Endothelial cell of umbilical vein (primary cell): ENCODE data around the gene KIR2DL1. TPM values are rescaled to one million over a fixed set of nuclear protein-coding genes. Genes with fewer than 3 reads are reported as not detected.

Source experiments
- BruUV-seq: library from RNA; stranded (reverse); fragments of 400-500 nt; replicated peaks from 2 replicates; lab custom pipeline; 2021; lab: Mats Ljungman, UMichigan
- CTCF ChIA-PET: fragments of 300-600, 350-600 bp; sonication (Branson Sonifier 250); formaldehyde crosslinking; loops from one replicate; lab custom pipeline; 2021; ENCODE audit warnings: antibody characterized with exemption, inconsistent platforms; lab: Charles Lee
- POLR2A ChIA-PET: fragments of 300-600, 350-600 bp; sonication (Branson Sonifier 250); formaldehyde crosslinking; loops from one replicate; lab custom pipeline; 2021; ENCODE audit warnings: antibody characterized with exemption, inconsistent platforms; lab: Charles Lee
- DNase-seq: peaks from one replicate; pipeline ENCODE4 v3.0.0-alpha.2; 2011; ENCODE audit warnings: low read depth, low spot score
- FAIRE-seq: peaks from 2 replicates; lab custom pipeline; 2011; peaks lifted over from hg19 to GRCh38; lab: Jason Lieb, UNC
- H2AFZ ChIP-seq: 2 replicates; pipeline ENCODE4 v1.6.0; 2012; ENCODE audit warnings: low read depth, low read length, control low read depth, inconsistent platforms
- H3K27ac ChIP-seq: 2 replicates; pipeline ENCODE4 v1.5.1; 2011; ENCODE audit warnings: low read depth, mild to moderate bottlenecking, control low read depth, low read length, moderate library complexity; ENCODE audit not compliant: insufficient read depth
- H3K27me3 ChIP-seq, 2 experiments: 2 replicates each; pipeline versions ENCODE4 v1.6.0 to v1.6.1; 2011; ENCODE audit warnings: low read length in 2 of 2, mixed read lengths in 1 of 2; ENCODE audit not compliant: control insufficient read depth in 2 of 2, insufficient read depth in 2 of 2
- H3K36me3 ChIP-seq, 2 experiments: 2 replicates in 1 of 2; 3 replicates in 1 of 2; pipeline ENCODE4 v1.5.1; 2011; ENCODE audit warnings: low read length in 2 of 2, mild to moderate bottlenecking in 1 of 2, moderate library complexity in 1 of 2; ENCODE audit not compliant: control insufficient read depth in 2 of 2, insufficient read depth in 2 of 2; ENCODE audit errors: extremely low read depth in 1 of 2
- H3K4me1 ChIP-seq: 3 replicates; pipeline ENCODE4 v1.5.1; 2011; ENCODE audit warnings: mild to moderate bottlenecking, low read length; ENCODE audit not compliant: control insufficient read depth, insufficient read depth; ENCODE audit errors: extremely low read depth
- H3K4me2 ChIP-seq: 2 replicates; pipeline ENCODE4 v1.6.1; 2011; ENCODE audit warnings: low read length, control low read depth, mixed read lengths; ENCODE audit not compliant: insufficient read depth
- H3K4me3 ChIP-seq, 3 experiments: fragments of 200-600 bp in 1 of 3; sonication (generic), shearing (Covaris generic) in 1 of 3; replicated peaks in 1 of 3; 2 replicates each; pipeline ENCODE4 v1.5.1; 2011 to 2016; ENCODE audit warnings: control low read depth in 3 of 3, low read length in 3 of 3, mild to moderate bottlenecking in 2 of 3, inconsistent platforms in 1 of 3, low read depth in 1 of 3, moderate library complexity in 1 of 3; ENCODE audit not compliant: insufficient read depth in 1 of 3
- H3K79me2 ChIP-seq: 2 replicates; pipeline ENCODE4 v1.6.0; 2012; ENCODE audit warnings: low read length, inconsistent platforms; ENCODE audit not compliant: control insufficient read depth, insufficient read depth
- H3K9ac ChIP-seq: replicated peaks from 2 replicates; pipeline ENCODE3; 2011; ENCODE audit warnings: low read length, control low read depth; ENCODE audit not compliant: insufficient read depth; ENCODE audit errors: extremely low read depth
- H3K9me1 ChIP-seq: replicated peaks from 3 replicates; pipeline ENCODE4 v1.6.0; 2011; ENCODE audit warnings: mild to moderate bottlenecking, low read length; ENCODE audit not compliant: control insufficient read depth, insufficient read depth; ENCODE audit errors: extremely low read depth
- H3K9me3 ChIP-seq: replicated peaks from 2 replicates; pipeline ENCODE4 v1.5.1; 2012; ENCODE audit warnings: low read length, inconsistent platforms; ENCODE audit not compliant: control insufficient read depth, insufficient read depth
- H4K20me1 ChIP-seq: replicated peaks from 2 replicates; pipeline ENCODE3; 2011; ENCODE audit warnings: mild to moderate bottlenecking, low read length; ENCODE audit not compliant: control insufficient read depth, insufficient read depth; ENCODE audit errors: extremely low read depth
- FOS ChIP-seq: IDR thresholded peaks from 2 replicates; pipeline ENCODE4 v1.6.1; 2011; ENCODE audit warnings: mild to moderate bottlenecking, low read length, moderate library complexity, borderline replicate concordance; ENCODE audit not compliant: insufficient read depth
- JUN ChIP-seq: IDR thresholded peaks from 2 replicates; pipeline ENCODE4 v1.6.1; 2011; ENCODE audit warnings: borderline replicate concordance, low read depth; ENCODE audit not compliant: insufficient read length, insufficient read depth
- MYC ChIP-seq: IDR thresholded peaks from one replicate; pipeline ENCODE4 v1.6.1; 2011; ENCODE audit warnings: mild to moderate bottlenecking, low read depth, low read length
- POLR2AphosphoS5 ChIP-seq: IDR thresholded peaks from 2 replicates; pipeline ENCODE4 v1.6.1; 2012; ENCODE audit warnings: low read depth, mild to moderate bottlenecking, control low read depth, low read length, moderate library complexity; ENCODE audit not compliant: insufficient read depth
- dilution Hi-C: fragments of 300-500 bp; cut with MboI; formaldehyde crosslinking; loops from one replicate; pipeline ENCODE4 v1.15.0; 2019; ENCODE audit warnings: low sequenced_read_pairs; ENCODE audit not compliant: extremely low pct_ligation_motif_present
- intact Hi-C: fragments of 100-400 bp; cut with micrococcal nuclease; formaldehyde crosslinking; loops from one replicate; pipeline ENCODE4 v1.10.0; 2022
- polyA plus RNA-seq, 4 experiments: library from polyadenylated mRNA; depleted of rRNA in 3 of 4; stranded (reverse) in 3 of 4; unstranded in 1 of 4; fragments of >200 nt; gene quantifications; 2 replicates each; pipeline versions ENCODE4 v1.2.1 to v1.2.3, GENCODE V29; 2011 to 2012; ENCODE audit warnings: missing spikeins in 1 of 4
- total RNA-seq: library from RNA; stranded (reverse); gene quantifications from 2 replicates; pipeline ENCODE4 v1.2.3, GENCODE V29; 2021
- TF ChIP-seq, protein P1 (sequence below), 2 donors: IDR thresholded peaks; 1 replicate in 1 of 2; 2 replicates in 1 of 2; pipeline ENCODE4 v1.5.1; 2011; ENCODE audit warnings: low read length in 2 of 2, mild to moderate bottlenecking in 2 of 2, moderate library complexity in 2 of 2, control low read depth in 1 of 2, inconsistent platforms in 1 of 2, low read depth in 1 of 2; ENCODE audit not compliant: insufficient read depth in 1 of 2; ENCODE audit errors: extremely low read depth in 1 of 2
- TF ChIP-seq, protein P2 (sequence below): IDR thresholded peaks from 2 replicates; pipeline ENCODE4 v1.6.1; 2011; ENCODE audit not compliant: insufficient read depth, insufficient read length

The KIR2DL1 gene
- total and polyA plus RNA-seq, 2 donors (not counting 3 experiments of a cell fraction or from before 2014, with no cell fraction given): not detected

DNA sequence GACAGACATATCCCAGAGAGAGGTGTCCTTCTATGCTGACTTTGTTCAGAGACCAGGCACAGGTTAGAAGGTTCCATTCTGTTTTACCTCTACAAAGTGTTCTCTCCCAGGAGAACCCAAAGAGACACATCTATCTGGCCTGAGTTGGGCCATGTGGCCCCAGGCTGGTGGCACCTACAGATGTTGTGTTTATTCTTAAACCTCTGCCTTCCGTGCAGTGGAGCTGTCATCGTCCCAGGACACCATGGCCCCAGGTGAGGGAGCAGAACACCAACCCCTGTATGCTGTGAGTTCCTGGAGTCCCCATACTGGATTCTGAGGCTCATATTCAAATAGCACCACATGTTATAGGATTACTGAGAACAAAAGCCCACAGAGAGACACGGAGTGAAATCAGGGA is 41.4 kb upstream of the KIR2DL1 start:
- H3K27me3 ChIP-seq: no peaks in the 10 kb centered on the region
- TF ChIP-seq POLR2AphosphoS5 (no peak), FOS (no peak), JUN (no peak)
- TF ChIP-seq, protein P1, sequence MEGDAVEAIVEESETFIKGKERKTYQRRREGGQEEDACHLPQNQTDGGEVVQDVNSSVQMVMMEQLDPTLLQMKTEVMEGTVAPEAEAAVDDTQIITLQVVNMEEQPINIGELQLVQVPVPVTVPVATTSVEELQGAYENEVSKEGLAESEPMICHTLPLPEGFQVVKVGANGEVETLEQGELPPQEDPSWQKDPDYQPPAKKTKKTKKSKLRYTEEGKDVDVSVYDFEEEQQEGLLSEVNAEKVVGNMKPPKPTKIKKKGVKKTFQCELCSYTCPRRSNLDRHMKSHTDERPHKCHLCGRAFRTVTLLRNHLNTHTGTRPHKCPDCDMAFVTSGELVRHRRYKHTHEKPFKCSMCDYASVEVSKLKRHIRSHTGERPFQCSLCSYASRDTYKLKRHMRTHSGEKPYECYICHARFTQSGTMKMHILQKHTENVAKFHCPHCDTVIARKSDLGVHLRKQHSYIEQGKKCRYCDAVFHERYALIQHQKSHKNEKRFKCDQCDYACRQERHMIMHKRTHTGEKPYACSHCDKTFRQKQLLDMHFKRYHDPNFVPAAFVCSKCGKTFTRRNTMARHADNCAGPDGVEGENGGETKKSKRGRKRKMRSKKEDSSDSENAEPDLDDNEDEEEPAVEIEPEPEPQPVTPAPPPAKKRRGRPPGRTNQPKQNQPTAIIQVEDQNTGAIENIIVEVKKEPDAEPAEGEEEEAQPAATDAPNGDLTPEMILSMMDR (IDR thresholded peaks at IDR 0.05; ENCODE audit: extremely low read depth in 1 of 2, insufficient read depth in 1 of 2, low read depth in 1 of 2, low read length in 2 of 2): no peak
- no peak overlapping the region for H3K9ac ChIP-seq
- H3K36me3 ChIP-seq: no peaks in the 10 kb centered on the region
- no peak overlapping the region for H3K4me2 ChIP-seq
- H3K27ac ChIP-seq: no peak overlapping the region
- no peaks in the 10 kb centered on the region for H3K4me1 ChIP-seq
- POLR2A ChIA-PET: no interaction called here
- no peaks in the 10 kb centered on the region for H3K79me2 ChIP-seq
- DNase-seq (no peak), FAIRE-seq (no peak)
- H3K9me3 ChIP-seq: peaks cover 7% of the 10 kb centered on the region
- H3K4me3 ChIP-seq: no peak overlapping the region
- H2AFZ ChIP-seq: no peak overlapping the region
- H4K20me1 ChIP-seq: no peaks in the 10 kb centered on the region
- H3K9me1 ChIP-seq: no peaks in the 10 kb centered on the region
- CTCF ChIA-PET: no interaction called here
- intact Hi-C loops: no loop called here
- no TSS peak for BruUV-seq
- dilution Hi-C loops: no loop called here

DNA sequence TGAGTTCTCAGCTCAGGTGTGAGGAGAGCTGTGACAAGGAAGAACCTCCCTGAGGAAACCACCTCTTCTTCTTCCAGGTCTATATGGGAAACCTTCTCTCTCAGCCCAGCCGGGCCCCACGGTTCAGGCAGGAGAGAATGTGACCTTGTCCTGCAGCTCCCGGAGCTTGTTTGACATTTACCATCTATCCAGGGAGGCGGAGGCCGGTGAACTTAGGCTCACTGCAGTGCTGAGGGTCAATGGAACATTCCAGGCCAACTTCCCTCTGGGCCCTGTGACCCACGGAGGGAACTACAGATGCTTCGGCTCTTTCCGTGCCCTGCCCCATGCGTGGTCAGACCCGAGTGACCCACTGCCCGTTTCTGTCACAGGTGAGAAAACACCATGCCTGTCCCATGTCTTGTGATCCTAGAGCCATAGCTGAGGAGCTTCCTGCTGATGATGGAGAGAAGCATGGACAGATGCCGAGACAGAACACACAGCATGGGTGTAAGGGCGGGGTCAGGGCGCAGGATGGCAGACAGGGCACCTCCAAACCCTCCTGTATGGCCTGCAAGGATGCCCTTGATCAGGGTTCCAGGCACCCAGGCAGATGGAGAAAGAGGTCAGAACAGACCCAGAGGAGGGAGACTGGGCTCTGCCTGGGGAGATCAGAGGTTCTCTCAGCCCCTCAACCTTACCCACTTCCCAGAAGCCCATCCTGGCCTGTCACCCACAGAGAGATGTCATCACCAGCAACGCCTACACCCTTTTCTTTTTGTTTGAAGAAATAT is 40.0 kb upstream of the KIR2DL1 start:
- ChIA-PET CTCF (no interaction called here), POLR2A (no interaction called here)
- DNase-seq (no peak), FAIRE-seq (no peak)
- no peak overlapping the region for H3K4me2 ChIP-seq
- no peak overlapping the region for H2AFZ ChIP-seq
- H3K36me3 ChIP-seq: no peaks in the 10 kb centered on the region
- no peak overlapping the region for H3K4me3 ChIP-seq
- TF ChIP-seq POLR2AphosphoS5 (no peak), FOS (no peak), JUN (no peak), MYC (no peak)
- TF ChIP-seq, protein P1 (IDR thresholded peaks at IDR 0.05; ENCODE audit: extremely low read depth in 1 of 2, insufficient read depth in 1 of 2, low read depth in 1 of 2, low read length in 2 of 2): no peak
- TF ChIP-seq, protein P2, sequence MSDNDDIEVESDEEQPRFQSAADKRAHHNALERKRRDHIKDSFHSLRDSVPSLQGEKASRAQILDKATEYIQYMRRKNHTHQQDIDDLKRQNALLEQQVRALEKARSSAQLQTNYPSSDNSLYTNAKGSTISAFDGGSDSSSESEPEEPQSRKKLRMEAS: no peak
- intact Hi-C loops: no loop called here
- peaks cover 7% of the 10 kb centered on the region for H3K9me3 ChIP-seq
- no peak overlapping the region for H3K27ac ChIP-seq
- H3K27me3 ChIP-seq: no peaks in the 10 kb centered on the region
- H4K20me1 ChIP-seq: no peaks in the 10 kb centered on the region
- no TSS peak for BruUV-seq
- dilution Hi-C loops: no loop called here
- no peaks in the 10 kb centered on the region for H3K9me1 ChIP-seq
- H3K4me1 ChIP-seq: no peaks in the 10 kb centered on the region
- no peak overlapping the region for H3K9ac ChIP-seq
- H3K79me2 ChIP-seq: no peaks in the 10 kb centered on the region
